GM23338 (cell line): ENCODE measurements around the gene TEX36. TPM values are rescaled to one million over a fixed set of nuclear protein-coding genes. Genes with fewer than 3 reads are reported as not detected.

Experiments
- ATAC-seq: fragments of 200-7000 bp; cut with Tn5 transposase; 3 replicates; pipeline ENCODE4 v1.9.1; 2020
- DNase-seq: peaks from one replicate; pipeline ENCODE4 v3.0.0-alpha.2; 2015; ENCODE audit warnings: low spot score
- H2AFZ ChIP-seq: fragments of 200-600 bp; sonication (generic); 2 replicates; pipeline ENCODE4 v1.8.0; 2016; ENCODE audit warnings: antibody characterized with exemption, mild to moderate bottlenecking, moderate library complexity
- H3F3A ChIP-seq: fragments of 200-600 bp; sonication (generic); replicated peaks from 2 replicates; pipeline ENCODE4 v1.8.0; 2017; ENCODE audit warnings: antibody characterized with exemption, mixed run types, low read depth
- H3K27ac ChIP-seq: fragments of 200-600 bp; sonication (generic); 2 replicates; pipeline ENCODE4 v1.6.1; 2016; ENCODE audit warnings: low read depth
- H3K27me3 ChIP-seq: fragments of 200-600 bp; sonication (generic); 2 replicates; pipeline ENCODE4 v1.8.0; 2016; ENCODE audit warnings: mild to moderate bottlenecking, mixed run types, moderate library complexity; ENCODE audit not compliant: insufficient read depth
- H3K36me3 ChIP-seq: fragments of 200-600 bp; sonication (generic); 2 replicates; pipeline ENCODE4 v1.8.0; 2016; ENCODE audit warnings: mild to moderate bottlenecking; ENCODE audit not compliant: insufficient read depth
- H3K4me1 ChIP-seq: fragments of 200-600 bp; sonication (generic); 2 replicates; pipeline ENCODE4 v1.8.0; 2016; ENCODE audit warnings: mild to moderate bottlenecking, moderate library complexity; ENCODE audit not compliant: insufficient read depth
- H3K4me2 ChIP-seq: fragments of 200-600 bp; sonication (generic); 2 replicates; pipeline ENCODE4 v1.7.1; 2017; ENCODE audit warnings: mixed run types
- H3K4me3 ChIP-seq: fragments of 200-600 bp; sonication (generic); 2 replicates; pipeline ENCODE4 v1.6.1; 2016; ENCODE audit warnings: mixed run types
- H3K79me2 ChIP-seq: fragments of 200-600 bp; sonication (generic); replicated peaks from 2 replicates; pipeline ENCODE4 v1.8.0; 2017; ENCODE audit warnings: mild to moderate bottlenecking; ENCODE audit not compliant: insufficient read depth
- H3K9me2 ChIP-seq: fragments of 200-600 bp; sonication (generic); 2 replicates; pipeline ENCODE4 v1.8.0; 2017; ENCODE audit not compliant: insufficient read depth
- H4K20me1 ChIP-seq: fragments of 200-600 bp; sonication (generic); replicated peaks from 2 replicates; pipeline ENCODE4 v1.8.0; 2017; ENCODE audit warnings: mild to moderate bottlenecking; ENCODE audit not compliant: insufficient read depth
- H3K27ac Mint-ChIP-seq: 2 replicates; pipeline ENCODE4 v1.8.0; 2020; ENCODE audit warnings: inconsistent platforms, mild to moderate bottlenecking, moderate library complexity, mixed read lengths
- H3K27me3 Mint-ChIP-seq: 3 replicates; pipeline ENCODE4 v1.8.0; 2022; ENCODE audit warnings: low read depth, mild to moderate bottlenecking, moderate library complexity, mixed read lengths, inconsistent platforms; ENCODE audit not compliant: insufficient read depth, poor library complexity
- H3K36me3 Mint-ChIP-seq: 3 replicates; pipeline ENCODE4 v1.8.0; 2021; ENCODE audit warnings: low read depth, mild to moderate bottlenecking, inconsistent platforms, moderate library complexity, mixed read lengths
- H3K4me1 Mint-ChIP-seq: 3 replicates; pipeline ENCODE4 v1.8.0; 2020; ENCODE audit warnings: mild to moderate bottlenecking, inconsistent platforms, mixed read lengths
- H3K4me3 Mint-ChIP-seq: 3 replicates; pipeline ENCODE4 v1.8.0; 2021; ENCODE audit warnings: moderate library complexity, mild to moderate bottlenecking, inconsistent platforms, mixed read lengths
- H3K9me3 Mint-ChIP-seq: 3 replicates; pipeline ENCODE4 v1.8.0; 2020; ENCODE audit warnings: moderate library complexity, mild to moderate bottlenecking, inconsistent platforms, mixed read lengths
- CTCF ChIP-seq, 2 experiments: fragments of 200-600 bp in 1 of 2; sonication (generic) in 1 of 2; conservative IDR thresholded peaks; 2 replicates each; pipeline versions ENCODE4 v1.5.1 to v1.6.1; 2016 to 2017; ENCODE audit warnings: antibody characterized with exemption in 2 of 2, low read depth in 2 of 2, mild to moderate bottlenecking in 2 of 2, moderate library complexity in 1 of 2
- ETS1 ChIP-seq: IDR thresholded peaks from 2 replicates; pipeline ENCODE4 v1.6.1; 2016; ENCODE audit warnings: antibody characterized with exemption
- EZH2 ChIP-seq: fragments of 200-600 bp; sonication (generic); IDR thresholded peaks from one replicate; pipeline ENCODE4 v1.8.0; 2017; ENCODE audit warnings: antibody characterized with exemption, mild to moderate bottlenecking, low read depth; ENCODE audit not compliant: unreplicated experiment
- EZH2phosphoT487 ChIP-seq: fragments of 200-600 bp; sonication (generic); IDR thresholded peaks from one replicate; pipeline ENCODE4 v1.8.1; 2018; ENCODE audit warnings: antibody characterized with exemption; ENCODE audit not compliant: unreplicated experiment
- NANOG ChIP-seq: IDR thresholded peaks from 2 replicates; pipeline ENCODE4 v1.6.1; 2016; ENCODE audit warnings: antibody characterized with exemption, borderline replicate concordance
- POLR2AphosphoS5 ChIP-seq: IDR thresholded peaks from 2 replicates; pipeline ENCODE4 v1.6.1; 2016; ENCODE audit warnings: antibody characterized with exemption, low read depth
- REST ChIP-seq: IDR thresholded peaks from one replicate; pipeline ENCODE4 v1.6.1; 2018; ENCODE audit warnings: antibody characterized with exemption; ENCODE audit not compliant: unreplicated experiment
- STAT1 ChIP-seq: IDR thresholded peaks from one replicate; pipeline ENCODE4 v1.6.1; 2016; ENCODE audit warnings: antibody characterized with exemption; ENCODE audit not compliant: unreplicated experiment
- ZNF114 ChIP-seq: fragments of 250-450 bp; sonication (Bioruptor Pico); IDR thresholded peaks from 2 replicates; pipeline ENCODE4 v1.5.0; 2020; ENCODE audit warnings: mild to moderate bottlenecking, moderate library complexity
- ZNF331 ChIP-seq: fragments of 250-450 bp; sonication (Bioruptor Pico); IDR thresholded peaks from 2 replicates; pipeline ENCODE4 v1.5.0; 2020; ENCODE audit warnings: low read depth, mild to moderate bottlenecking, moderate library complexity
- polyA plus RNA-seq: library from polyadenylated mRNA; unstranded; fragments of >200 nt; fragmentation: Nextera tagmentation; extraction: Ambion mirVana; gene quantifications from 2 replicates; pipeline ENCODE4 v1.2.1, GENCODE V29; 2016
- total RNA-seq: library from RNA; depleted of rRNA; stranded (reverse); fragments of >200 nt; shearing (Covaris generic); gene quantifications from 2 replicates; pipeline ENCODE4 v1.2.3, GENCODE V29; 2014

Gene TEX36
- total and polyA plus RNA-seq, 2 experiments from 2014 or later: not detected

GRCh38 chr10:125624800-125625199, 58.2 kb downstream of the TEX36 start (continued):
- TF ChIP-seq REST (no peak), POLR2AphosphoS5 (no peak), ETS1 (no peak), ZNF114 (CRISPR knock-in tag) (no peak), NANOG (no peak), CTCF (conservative IDR thresholded peaks at IDR 0.05; ENCODE audit: low read depth in 2 of 2) (no peak)

GRCh38 chr10:125621052-125621451, 61.9 kb downstream of the TEX36 start:
- ATAC-seq: no peak
- H3K4me3 Mint-ChIP-seq: no peak overlapping the region
- Histone ChIP-seq H3K27ac (no peak overlapping the region), H3K4me1 (no peaks in the 10 kb centered on the region), H3K4me2 (no peak overlapping the region), H3F3A (no peaks in the 10 kb centered on the region), H3K9me2 (no peaks in the 10 kb centered on the region; the same call in 1 of the 2 replicates), H3K79me2 (no peaks in the 10 kb centered on the region), H4K20me1 (no peaks in the 10 kb centered on the region), H3K4me3 (no peak overlapping the region), H3K36me3 (no peaks in the 10 kb centered on the region), H3K27me3 (no peaks in the 10 kb centered on the region), H2AFZ (no peak overlapping the region)
- DNase-seq: no peak
- H3K27ac Mint-ChIP-seq: no peak overlapping the region
- H3K27me3 Mint-ChIP-seq: peaks cover 8% of the 10 kb centered on the region
- peaks cover 6% of the 10 kb centered on the region; the same call in 2 of the 3 replicates for H3K9me3 Mint-ChIP-seq
- no peaks in the 10 kb centered on the region for H3K36me3 Mint-ChIP-seq
- no peaks in the 10 kb centered on the region for H3K4me1 Mint-ChIP-seq
- TF ChIP-seq EZH2phosphoT487 (no peak), EZH2 (no peak), ZNF331 (no peak), CTCF (conservative IDR thresholded peaks at IDR 0.05; ENCODE audit: low read depth in 2 of 2) (no peak), POLR2AphosphoS5 (no peak), ETS1 (no peak), STAT1 (no peak)
